ENCODE measurements around the gene LRRC4B.

LRRC4B gene

DNA sequence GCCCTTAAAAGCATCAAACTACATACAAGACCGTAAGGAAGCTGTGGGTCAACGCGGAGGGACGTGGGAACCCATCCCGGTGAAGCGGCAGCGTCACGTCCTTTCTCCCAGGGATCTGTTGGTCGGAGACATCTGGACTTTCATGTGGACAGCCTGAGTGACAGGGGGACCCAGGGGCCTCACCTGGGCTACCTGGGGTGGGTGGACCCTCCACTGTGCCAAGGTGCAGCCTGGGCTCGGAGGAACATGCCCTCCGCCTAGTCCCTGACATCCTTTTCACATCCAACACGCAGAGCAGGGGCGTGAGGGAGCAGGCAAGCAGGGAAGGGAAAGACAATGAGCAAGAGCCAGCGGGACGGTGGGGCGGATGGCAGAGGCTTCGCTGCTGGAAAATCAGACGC is 77.8 kb downstream of the LRRC4B start:
- DNase-seq (ENCODE audit: low read depth): no peak
- no peak overlapping the region for H3K4me3 ChIP-seq (ENCODE audit: control insufficient read depth, low read depth, low read length)
- TF ChIP-seq, protein P1, sequence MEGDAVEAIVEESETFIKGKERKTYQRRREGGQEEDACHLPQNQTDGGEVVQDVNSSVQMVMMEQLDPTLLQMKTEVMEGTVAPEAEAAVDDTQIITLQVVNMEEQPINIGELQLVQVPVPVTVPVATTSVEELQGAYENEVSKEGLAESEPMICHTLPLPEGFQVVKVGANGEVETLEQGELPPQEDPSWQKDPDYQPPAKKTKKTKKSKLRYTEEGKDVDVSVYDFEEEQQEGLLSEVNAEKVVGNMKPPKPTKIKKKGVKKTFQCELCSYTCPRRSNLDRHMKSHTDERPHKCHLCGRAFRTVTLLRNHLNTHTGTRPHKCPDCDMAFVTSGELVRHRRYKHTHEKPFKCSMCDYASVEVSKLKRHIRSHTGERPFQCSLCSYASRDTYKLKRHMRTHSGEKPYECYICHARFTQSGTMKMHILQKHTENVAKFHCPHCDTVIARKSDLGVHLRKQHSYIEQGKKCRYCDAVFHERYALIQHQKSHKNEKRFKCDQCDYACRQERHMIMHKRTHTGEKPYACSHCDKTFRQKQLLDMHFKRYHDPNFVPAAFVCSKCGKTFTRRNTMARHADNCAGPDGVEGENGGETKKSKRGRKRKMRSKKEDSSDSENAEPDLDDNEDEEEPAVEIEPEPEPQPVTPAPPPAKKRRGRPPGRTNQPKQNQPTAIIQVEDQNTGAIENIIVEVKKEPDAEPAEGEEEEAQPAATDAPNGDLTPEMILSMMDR (conservative IDR thresholded peaks at IDR 0.05; ENCODE audit: control insufficient read depth, insufficient read depth, low read depth, low read length): no peak

DNA sequence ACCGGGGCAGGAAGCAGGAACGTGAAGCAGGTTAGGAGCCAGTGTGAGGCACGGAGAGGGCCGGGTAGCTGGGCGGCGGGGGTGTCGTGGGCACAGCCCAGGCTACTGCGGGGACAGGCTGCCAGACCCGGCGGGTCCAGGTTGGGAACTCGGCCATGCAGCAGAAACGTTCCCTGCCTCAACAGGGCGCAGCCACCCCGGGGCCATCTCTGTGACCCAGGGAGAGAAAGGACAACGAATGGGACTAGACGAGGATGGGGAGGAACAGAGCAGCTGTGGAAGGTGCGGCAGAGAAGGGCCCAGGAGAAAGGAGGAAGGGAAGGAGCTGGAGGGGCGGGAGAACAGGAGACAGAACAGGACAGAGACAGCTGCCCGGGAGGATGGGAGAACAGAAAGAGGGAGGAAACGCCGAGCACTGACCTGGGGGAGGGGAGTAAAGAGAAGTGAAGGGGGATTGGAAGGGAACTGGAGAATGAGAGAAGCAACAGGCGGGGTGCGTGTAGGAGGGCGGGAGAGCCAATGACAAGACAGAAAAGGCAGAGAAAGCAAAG is 78.7 kb downstream of the LRRC4B start:
- TF ChIP-seq, protein P1 (conservative IDR thresholded peaks at IDR 0.05; ENCODE audit: control insufficient read depth, insufficient read depth, low read depth, low read length): no peak
- no peak overlapping the region for H3K4me3 ChIP-seq (ENCODE audit: control insufficient read depth, low read depth, low read length)
- no peak for DNase-seq (ENCODE audit: low read depth)

DNA sequence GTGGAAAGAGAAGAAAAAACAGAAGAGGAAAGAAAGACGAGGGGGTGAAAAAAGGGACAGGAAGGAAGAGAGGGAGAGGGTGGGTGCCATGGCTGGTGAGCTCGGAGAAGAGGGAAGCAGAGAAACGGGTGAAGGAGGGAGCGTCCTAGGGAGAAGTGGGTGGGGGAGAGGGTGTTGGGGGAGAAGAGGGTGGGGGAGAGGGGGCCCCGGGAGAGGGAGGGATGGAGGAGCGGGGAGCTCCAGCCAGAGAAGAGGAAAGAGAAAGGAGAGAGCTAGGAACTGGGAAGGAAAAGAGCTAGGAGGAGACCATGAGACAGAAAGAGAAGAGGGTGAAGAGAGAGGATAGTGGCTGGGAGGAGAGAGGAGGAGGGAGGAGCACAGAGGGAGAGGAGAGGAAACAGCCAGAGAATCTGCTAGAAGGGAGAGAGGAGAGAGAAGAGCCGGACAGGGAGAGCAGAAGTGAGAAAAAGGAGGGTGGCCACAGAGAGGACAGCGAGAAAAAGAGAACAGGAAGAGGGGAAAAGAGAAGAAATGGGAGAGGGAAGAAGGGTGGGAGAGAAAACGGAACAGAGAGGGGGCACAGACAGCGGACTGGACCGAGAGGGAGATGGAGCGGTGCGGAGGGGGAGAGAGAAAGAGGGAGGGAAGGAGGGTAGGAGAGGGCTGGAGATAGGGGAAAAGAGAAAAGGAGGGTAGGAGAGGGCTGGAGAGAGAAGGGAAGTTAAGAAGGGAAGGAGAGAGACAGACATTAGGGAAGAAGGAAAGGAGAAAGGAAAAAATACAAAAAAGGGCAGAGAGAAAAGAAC is 79.6 kb downstream of the LRRC4B start:
- H3K4me3 ChIP-seq (ENCODE audit: control insufficient read depth, low read depth, low read length): no peak overlapping the region
- TF ChIP-seq, protein P1 (conservative IDR thresholded peaks at IDR 0.05; ENCODE audit: control insufficient read depth, insufficient read depth, low read depth, low read length): no peak

DNA sequence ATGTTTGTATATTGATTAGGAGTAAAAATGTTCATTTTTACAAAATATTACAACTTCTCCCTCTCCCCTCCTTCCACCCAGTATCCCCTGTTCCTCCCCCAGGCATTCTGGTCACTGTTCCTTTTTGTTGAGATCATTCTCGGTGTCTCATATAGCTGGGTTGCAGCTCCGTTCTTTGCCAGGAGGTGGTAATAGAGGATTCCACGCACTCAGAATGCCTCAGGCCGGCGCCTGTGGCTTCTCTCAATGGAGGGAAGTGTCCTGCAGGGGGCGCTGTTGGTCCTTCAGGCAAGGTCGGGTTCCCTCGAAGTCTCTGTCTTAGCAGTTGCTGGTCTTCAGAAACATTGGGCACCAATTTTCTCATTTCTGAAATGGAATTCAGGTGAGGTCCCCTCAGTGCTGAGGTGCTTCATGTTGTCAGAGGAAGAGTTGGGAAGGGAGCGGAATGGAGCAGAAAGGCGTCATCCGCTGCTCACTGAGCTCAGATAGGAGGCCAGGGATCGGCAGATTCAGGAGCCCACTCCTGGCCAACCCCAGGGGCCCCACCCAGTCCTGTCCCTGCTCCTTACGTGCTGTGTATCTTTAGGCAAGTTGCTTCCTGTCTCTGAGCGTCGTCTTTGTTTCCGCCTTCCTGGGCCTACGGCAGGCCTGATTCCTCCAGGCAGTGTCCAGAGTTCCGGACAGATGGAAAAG is 81.3 kb downstream of the LRRC4B start:
- no peak overlapping the region for H3K4me3 ChIP-seq (ENCODE audit: control insufficient read depth, low read depth, low read length)
- TF ChIP-seq, protein P1 (conservative IDR thresholded peaks at IDR 0.05; ENCODE audit: control insufficient read depth, insufficient read depth, low read depth, low read length): peak; percentile 47
- DNase-seq (ENCODE audit: low read depth): peak; percentile 65

More for the DNA sequence above, 79.6 kb downstream of the LRRC4B start:
- DNase-seq (ENCODE audit: low read depth): no peak

DNA sequence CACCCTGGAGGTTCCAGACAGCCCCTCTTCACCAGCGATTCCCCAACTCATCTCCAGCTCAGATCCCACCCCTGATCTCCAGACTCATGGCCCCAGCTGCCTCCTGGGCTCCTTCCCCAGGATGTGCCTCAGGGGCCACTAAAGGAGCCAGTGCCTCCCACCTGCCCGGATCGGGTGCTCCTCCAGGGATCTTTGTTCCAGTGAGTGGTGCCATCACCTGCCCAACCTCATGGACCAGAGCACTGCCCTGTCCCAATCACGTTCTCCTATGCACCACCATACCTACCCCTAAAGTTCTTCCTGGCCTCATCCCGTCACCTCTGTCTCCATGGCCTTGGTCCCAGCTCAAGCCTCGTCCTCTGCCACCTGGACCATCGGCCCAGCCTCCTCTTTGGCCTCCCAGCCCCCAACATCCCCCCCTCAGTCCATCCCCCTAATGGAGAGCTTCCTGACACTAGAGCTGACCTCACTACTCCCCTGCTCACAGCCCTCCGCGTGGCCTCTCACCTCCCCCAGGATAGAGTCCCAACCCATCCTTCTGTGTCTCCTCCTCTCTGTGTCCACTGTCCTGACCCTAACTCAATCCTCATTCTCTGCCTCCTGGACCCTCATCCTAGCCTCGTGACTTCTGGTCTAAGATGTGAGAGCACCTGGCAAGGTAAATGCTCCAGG is 82.8 kb downstream of the LRRC4B start:
- DNase-seq (ENCODE audit: low read depth): no peak
- TF ChIP-seq, protein P1 (conservative IDR thresholded peaks at IDR 0.05; ENCODE audit: control insufficient read depth, insufficient read depth, low read depth, low read length): no peak
- H3K4me3 ChIP-seq (ENCODE audit: control insufficient read depth, low read depth, low read length): no peak overlapping the region

DNA sequence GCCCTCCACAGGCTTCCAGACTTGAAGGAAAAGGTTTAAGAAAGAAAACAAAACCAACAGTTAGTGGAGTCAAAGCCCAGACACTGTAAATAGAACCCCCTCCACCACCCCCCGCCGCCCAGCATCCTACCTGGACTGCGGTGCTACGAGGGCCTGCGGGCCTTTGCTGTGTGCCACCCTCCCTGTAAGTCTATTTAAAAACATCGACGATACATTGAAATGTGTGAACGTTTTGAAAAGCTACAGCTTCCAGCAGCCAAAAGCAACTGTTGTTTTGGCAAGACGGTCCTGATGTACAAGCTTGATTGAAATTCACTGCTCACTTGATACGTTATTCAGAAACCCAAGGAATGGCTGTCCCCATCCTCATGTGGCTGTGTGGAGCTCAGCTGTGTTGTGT is 85.3 kb downstream of the LRRC4B start:
- TF ChIP-seq, protein P1 (conservative IDR thresholded peaks at IDR 0.05; ENCODE audit: control insufficient read depth, insufficient read depth, low read depth, low read length): no peak
- no peak for DNase-seq (ENCODE audit: low read depth)
- H3K4me3 ChIP-seq (ENCODE audit: control insufficient read depth, low read depth, low read length): no peak overlapping the region
